GM12874 (cell line): ENCODE measurements around the gene PEX16.

Experiments
- CTCF ChIP-seq: IDR thresholded peaks from 2 replicates; pipeline ENCODE4 v1.5.1; 2011; ENCODE audit warnings: low read depth, mild to moderate bottlenecking, control low read depth, low read length, moderate library complexity; ENCODE audit not compliant: insufficient read depth

Gene PEX16

DNA sequence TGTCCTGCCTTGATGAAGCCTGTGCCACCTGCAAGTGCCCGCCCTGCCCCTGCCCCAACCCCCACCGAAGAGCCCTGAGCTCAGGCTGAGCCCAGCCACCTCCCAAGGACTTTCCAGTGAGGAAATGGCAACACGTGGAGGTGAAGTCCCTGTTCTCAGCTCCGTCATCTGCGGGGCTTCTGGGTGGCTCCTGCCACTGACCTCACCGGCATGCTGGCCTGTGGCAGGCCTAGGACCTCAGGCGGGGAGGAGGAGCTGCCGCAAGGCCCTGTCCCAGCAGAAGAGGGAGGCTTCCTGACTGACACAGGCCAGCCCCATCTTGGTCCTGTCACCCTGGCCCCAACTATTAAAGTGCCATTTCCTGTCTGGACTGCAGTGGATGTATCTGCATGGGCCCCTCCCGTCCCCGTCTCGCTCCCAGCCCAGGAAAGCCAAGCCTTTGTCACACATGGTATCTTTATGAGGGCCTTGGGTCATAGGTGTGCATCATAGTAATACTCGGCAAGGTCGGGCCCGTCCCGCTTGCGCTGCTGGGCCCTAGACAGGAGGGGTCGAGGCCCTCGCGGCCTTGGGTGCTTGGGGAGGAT lies 11.5 kb downstream of the PEX16 start:
- TF ChIP-seq CTCF, result no peak

DNA sequence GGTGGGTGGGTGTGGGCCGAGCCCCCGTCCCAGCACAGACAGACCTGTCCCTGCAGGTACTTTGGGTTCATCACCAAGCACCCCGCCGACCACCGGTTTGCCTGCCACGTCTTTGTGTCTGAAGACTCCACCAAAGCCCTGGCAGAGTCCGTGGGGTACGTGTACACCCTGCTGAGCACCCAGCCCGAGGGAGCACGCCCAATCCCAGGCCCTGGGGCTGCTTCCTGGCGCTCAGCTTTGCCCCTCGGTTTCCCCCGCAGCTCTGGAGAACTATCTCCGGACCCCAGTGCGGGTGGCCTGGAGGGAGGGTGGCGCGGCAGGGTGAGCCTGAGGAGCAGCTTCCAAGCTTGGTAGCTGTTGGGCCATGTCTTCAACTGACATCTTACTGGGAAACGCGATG lies 12.6 kb downstream of the PEX16 start:
- TF ChIP-seq CTCF, result no peak

DNA sequence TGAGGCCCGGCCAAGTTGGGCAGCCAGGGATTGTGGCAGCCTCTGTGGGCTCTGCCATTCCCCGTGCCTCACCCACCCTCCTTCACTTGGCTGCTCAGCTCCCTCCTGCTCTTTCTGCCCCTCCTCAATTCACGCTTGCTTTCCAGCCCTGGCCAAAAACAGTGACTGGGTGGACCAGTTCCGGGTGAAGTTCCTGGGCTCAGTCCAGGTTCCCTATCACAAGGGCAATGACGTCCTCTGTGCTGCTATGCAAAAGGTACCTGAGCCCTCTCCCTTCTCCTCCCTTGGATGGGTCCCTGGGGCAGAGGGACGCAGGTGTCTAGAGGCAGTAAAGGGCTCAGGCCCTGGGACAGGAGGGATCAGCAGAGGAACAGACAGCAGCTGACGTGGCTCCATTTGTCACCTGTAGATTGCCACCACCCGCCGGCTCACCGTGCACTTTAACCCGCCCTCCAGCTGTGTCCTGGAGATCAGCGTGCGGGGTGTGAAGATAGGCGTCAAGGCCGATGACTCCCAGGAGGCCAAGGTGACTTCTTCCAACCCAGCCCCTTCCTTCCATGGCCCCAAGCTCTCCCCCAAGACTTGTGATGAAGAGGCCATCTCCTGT lies 13.3 kb downstream of the PEX16 start:
- no peak for TF ChIP-seq CTCF

DNA sequence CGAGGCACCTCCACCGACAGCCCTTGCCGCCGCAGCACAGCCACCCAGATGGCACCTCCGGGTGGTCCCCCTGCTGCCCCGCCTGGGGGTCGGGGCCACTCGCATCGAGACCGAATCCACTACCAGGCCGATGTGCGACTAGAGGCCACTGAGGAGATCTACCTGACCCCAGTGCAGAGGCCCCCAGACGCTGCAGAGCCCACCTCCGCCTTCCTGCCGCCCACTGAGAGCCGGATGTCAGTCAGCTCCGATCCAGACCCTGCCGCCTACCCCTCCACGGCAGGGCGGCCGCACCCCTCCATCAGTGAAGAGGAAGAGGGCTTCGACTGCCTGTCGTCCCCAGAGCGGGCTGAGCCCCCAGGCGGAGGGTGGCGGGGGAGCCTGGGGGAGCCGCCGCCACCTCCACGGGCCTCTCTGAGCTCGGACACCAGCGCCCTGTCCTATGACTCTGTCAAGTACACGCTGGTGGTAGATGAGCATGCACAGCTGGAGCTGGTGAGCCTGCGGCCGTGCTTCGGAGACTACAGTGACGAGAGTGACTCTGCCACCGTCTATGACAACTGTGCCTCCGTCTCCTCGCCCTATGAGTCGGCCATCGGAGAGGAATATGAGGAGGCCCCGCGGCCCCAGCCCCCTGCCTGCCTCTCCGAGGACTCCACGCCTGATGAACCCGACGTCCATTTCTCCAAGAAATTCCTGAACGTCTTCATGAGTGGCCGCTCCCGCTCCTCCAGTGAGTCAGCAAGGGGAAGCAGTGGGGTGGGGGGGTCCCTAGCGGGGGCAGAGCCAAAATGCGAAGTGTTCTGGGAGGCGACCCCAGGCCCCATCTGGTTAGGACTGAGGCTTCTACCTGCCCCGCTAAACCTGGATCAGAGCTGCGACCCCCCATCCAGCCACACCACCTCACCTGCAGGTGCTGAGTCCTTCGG lies 15.0 kb downstream of the PEX16 start:
- TF ChIP-seq CTCF, result no peak

GRCh38 chr11:45901626-45902025 lies 16.1 kb downstream of the PEX16 start:
- TF ChIP-seq CTCF, result no peak

GRCh38 chr11:45900916-45901617 lies 16.6 kb downstream of the PEX16 start:
- TF ChIP-seq CTCF, result no peak
